HEK293 (cell line): ENCODE data around the gene ANXA2.

Experiments
- ATF2 ChIP-seq: fragments of 450-650 bp; formaldehyde crosslinking; IDR thresholded peaks from 2 replicates; pipeline ENCODE4 v1.5.1; 2016; ENCODE audit warnings: missing biosample characterization, missing genetic modification characterization, low read depth
- CTCF ChIP-seq: fragments of 450-650 bp; formaldehyde crosslinking; IDR thresholded peaks from 2 replicates; pipeline ENCODE4 v1.5.1; 2016; ENCODE audit warnings: missing biosample characterization, missing genetic modification characterization
- FEZF1 ChIP-seq: fragments of 450-650 bp; formaldehyde crosslinking; IDR thresholded peaks from 2 replicates; pipeline ENCODE4 v1.5.1; 2016; ENCODE audit warnings: missing biosample characterization, missing genetic modification characterization
- KLF1 ChIP-seq: fragments of 450-650 bp; formaldehyde crosslinking; IDR thresholded peaks from 2 replicates; pipeline ENCODE4 v1.5.1; 2016; ENCODE audit warnings: missing biosample characterization, missing genetic modification characterization
- PBX3 ChIP-seq: sonication (generic); formaldehyde crosslinking; IDR thresholded peaks from 2 replicates; pipeline ENCODE4 v1.8.1; 2022; ENCODE audit warnings: mild to moderate bottlenecking, moderate library complexity, missing genetic modification reagents
- SALL2 ChIP-seq: fragments of 450-650 bp; formaldehyde crosslinking; IDR thresholded peaks from 2 replicates; pipeline ENCODE4 v1.5.0; 2017; ENCODE audit warnings: missing biosample characterization, mild to moderate bottlenecking, missing genetic modification characterization, borderline replicate concordance
- ZNF10 ChIP-seq: fragments of 450-650 bp; formaldehyde crosslinking; IDR thresholded peaks from 2 replicates; pipeline ENCODE4 v1.5.1; 2017; ENCODE audit warnings: missing biosample characterization, missing genetic modification characterization
- ZNF133 ChIP-seq: fragments of 450-650 bp; formaldehyde crosslinking; IDR thresholded peaks from 2 replicates; pipeline ENCODE4 v1.5.1; 2016; ENCODE audit warnings: missing biosample characterization, missing genetic modification characterization
- ZNF18 ChIP-seq: fragments of 450-650 bp; formaldehyde crosslinking; IDR thresholded peaks from 2 replicates; pipeline ENCODE4 v1.5.1; 2016; ENCODE audit warnings: missing biosample characterization, missing genetic modification characterization
- ZNF274 ChIP-seq, 2 experiments: fragments of 200-500 bp in 1 of 2; fragments of 450-650 bp in 1 of 2; sonication (Bioruptor generic) in 1 of 2; formaldehyde crosslinking in 1 of 2; IDR thresholded peaks; 2 replicates each; pipeline versions ENCODE4 v1.5.1 to v1.6.1; 2014 to 2016; ENCODE audit warnings: borderline replicate concordance in 1 of 2, inconsistent platforms in 1 of 2, low read length in 1 of 2, missing biosample characterization in 1 of 2, missing genetic modification characterization in 1 of 2
- ZNF398 ChIP-seq: fragments of 450-650 bp; formaldehyde crosslinking; IDR thresholded peaks from 2 replicates; pipeline ENCODE4 v1.5.1; 2017; ENCODE audit warnings: missing biosample characterization, missing genetic modification characterization
- ZNF513 ChIP-seq: fragments of 450-650 bp; IDR thresholded peaks from 2 replicates; pipeline ENCODE4 v1.5.1; 2018; ENCODE audit warnings: missing biosample characterization, missing genetic modification characterization
- ZNF558 ChIP-seq: fragments of 450-650 bp; formaldehyde crosslinking; IDR thresholded peaks from 2 replicates; pipeline ENCODE4 v1.5.1; 2016; ENCODE audit warnings: missing biosample characterization, missing genetic modification characterization
- ZSCAN30 ChIP-seq: fragments of 450-650 bp; IDR thresholded peaks from 2 replicates; pipeline ENCODE4 v1.5.1; 2018; ENCODE audit warnings: missing biosample characterization, mild to moderate bottlenecking, missing genetic modification characterization, moderate library complexity

GRCh38 chr15:60315878-60316277 is 81.9 kb downstream of the ANXA2 start:
- no peak for TF ChIP-seq ZNF274 (IDR thresholded peaks at IDR 0.05; ENCODE audit: low read length)
- TF ChIP-seq ZNF274 (tag by site-specific recombination; IDR thresholded peaks at IDR 0.05; ENCODE audit: borderline replicate concordance), result no peak
- TF ChIP-seq CTCF (tag by site-specific recombination), result no peak
- TF ChIP-seq KLF1 (tag by site-specific recombination), result no peak
- no peak for TF ChIP-seq ATF2 (tag by site-specific recombination)
- TF ChIP-seq ZNF133 (tag by site-specific recombination), result no peak
- no peak for TF ChIP-seq ZNF18 (tag by site-specific recombination)
- TF ChIP-seq ZNF558, result no peak
- no peak for TF ChIP-seq PBX3 (CRISPR knock-in tag)
- no peak for TF ChIP-seq SALL2 (tag by site-specific recombination)
- no peak for TF ChIP-seq ZNF10 (tag by site-specific recombination)
- no peak for TF ChIP-seq ZNF398 (tag by site-specific recombination)
- no peak for TF ChIP-seq ZSCAN30
- no peak for TF ChIP-seq FEZF1 (tag by site-specific recombination)
- no peak for TF ChIP-seq ZNF513
